ENCODE measurements around the gene MATN1.
A peak's percentile ranks its signal among the peaks of the same experiment; 100 is the strongest.
"Not testable (repeated sequence)": the region's sequence is repeated elsewhere in the genome, so short reads cannot be mapped to it uniquely, and the experiment has no call there.

Gene MATN1

GRCh38 chr1:30698401-30698981, 24.9 kb downstream of the MATN1 start:
- no peak for DNase-seq (ENCODE audit: low read depth in 2 of 2)

DNA sequence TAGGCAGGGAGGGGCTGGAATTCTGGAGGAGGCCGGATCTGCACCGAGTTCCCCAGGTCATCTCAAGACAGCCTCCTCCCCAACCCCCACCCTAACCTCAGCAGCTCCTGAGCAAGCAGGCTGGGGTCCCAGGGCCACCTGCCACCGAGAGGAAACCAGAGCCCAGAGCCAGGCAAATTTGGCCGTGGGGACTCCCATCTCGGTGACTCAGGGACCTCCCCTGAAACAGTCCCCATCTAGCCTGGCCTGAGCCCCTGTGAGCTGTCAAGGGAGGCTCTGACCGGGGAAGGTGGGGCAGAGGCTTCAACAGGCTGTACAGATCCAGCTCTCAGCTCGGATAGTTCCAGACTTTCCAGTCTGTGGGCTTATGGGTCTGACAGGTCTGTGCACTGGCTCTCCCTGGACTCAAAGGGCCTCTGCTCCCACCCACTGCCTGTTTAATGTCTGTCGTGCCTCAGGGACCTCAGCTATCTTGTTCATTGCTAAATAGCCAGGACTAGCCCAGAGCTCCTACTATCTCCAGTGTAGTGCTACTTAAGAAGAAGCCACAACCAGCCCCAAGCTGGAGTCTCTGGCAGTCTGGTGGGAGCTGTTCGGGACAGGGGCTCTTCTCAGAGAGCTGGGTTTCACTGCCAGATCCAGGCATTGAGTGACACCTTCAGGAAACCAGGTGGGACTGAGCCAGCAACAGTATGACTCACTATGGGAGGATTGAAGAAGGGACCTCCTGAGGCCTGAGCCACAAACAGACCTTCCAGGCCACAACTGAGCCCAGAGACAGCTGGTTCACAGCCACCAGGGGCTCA, 25.6 kb downstream of the MATN1 start:
- DNase-seq (ENCODE audit: low read depth in 2 of 2) = peak in 1 of 2 experiments; percentile 7

- DNase-seq (ENCODE audit: low read depth in 2 of 2) = no peak
Measured at GRCh38 chr1:30696831-30697230, 26.6 kb downstream of the MATN1 start.

- DNase-seq (ENCODE audit: low read depth in 2 of 2) = no peak
Measured at GRCh38 chr1:30695439-30695841, 27.9 kb downstream of the MATN1 start.

GRCh38 chr1:30694280-30695175, 28.9 kb downstream of the MATN1 start:
- DNase-seq (ENCODE audit: low read depth in 2 of 2) = no peak

- DNase-seq (ENCODE audit: low read depth in 2 of 2) = no peak
Measured at GRCh38 chr1:30693822-30694221, 29.6 kb downstream of the MATN1 start.

DNA sequence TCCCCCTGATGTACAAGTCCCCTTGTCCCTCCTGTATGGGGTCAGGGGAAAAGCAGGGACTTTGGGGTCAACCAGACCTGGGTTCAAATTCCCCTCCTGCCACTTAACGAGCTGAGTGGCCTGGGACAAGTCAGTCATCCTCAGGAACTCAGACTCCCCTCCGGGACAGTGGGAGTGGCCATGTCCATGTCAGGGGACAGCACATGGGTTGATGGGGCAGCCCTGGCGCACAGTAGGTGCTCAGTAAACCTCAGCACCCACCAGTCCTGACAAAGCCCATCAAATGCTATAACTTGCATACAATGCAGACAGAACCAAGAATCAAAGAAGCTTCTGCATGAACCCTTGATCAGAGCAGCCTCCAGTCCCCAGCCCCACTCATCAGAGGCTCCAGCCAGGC, 30.0 kb downstream of the MATN1 start:
- DNase-seq (ENCODE audit: low read depth in 2 of 2) = no peak

GRCh38 chr1:30692948-30693301, 30.5 kb downstream of the MATN1 start:
- no peak for DNase-seq (ENCODE audit: low read depth in 2 of 2)

DNA sequence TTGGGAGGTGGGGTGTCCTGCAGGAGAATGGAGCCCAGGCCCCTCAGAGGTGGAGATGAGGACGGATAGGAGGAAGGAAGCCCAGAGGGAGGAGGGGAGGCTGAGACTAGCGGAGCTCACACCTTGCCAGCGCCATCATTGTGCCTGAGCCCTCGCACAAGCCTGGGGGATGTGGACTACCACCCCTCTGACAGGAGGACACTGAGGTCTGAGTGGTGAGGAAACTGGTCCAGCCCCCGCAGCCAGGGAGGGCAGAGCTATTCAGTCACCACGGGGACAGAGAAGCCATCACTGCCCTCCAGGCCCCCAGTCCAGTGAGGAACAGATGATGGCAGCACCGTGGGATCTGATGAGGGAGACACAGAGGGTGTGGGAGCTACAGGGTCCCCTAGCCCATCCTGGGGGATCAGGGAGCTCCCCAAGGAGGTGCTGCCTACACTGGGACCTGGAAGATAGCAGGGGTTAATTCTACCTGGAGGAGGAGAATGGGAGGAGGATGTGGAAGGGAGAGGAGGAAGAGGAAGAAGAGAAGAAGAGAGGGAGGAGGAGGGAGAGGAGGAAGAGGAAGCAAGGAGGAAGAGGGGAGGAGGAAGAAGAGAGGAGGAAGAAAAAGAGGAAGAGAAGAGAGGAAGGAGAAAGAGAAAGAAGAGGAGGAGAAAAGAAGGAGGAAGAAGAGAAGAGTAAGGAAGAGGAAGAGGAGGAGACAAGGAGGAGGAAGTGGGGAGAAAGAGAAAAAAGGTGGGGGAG, 31.0 kb downstream of the MATN1 start:
- DNase-seq (ENCODE audit: low read depth in 2 of 2) = no peak

- no peak for DNase-seq (ENCODE audit: low read depth in 2 of 2)
Measured at GRCh38 chr1:30691480-30691879, 31.9 kb downstream of the MATN1 start.

DNA sequence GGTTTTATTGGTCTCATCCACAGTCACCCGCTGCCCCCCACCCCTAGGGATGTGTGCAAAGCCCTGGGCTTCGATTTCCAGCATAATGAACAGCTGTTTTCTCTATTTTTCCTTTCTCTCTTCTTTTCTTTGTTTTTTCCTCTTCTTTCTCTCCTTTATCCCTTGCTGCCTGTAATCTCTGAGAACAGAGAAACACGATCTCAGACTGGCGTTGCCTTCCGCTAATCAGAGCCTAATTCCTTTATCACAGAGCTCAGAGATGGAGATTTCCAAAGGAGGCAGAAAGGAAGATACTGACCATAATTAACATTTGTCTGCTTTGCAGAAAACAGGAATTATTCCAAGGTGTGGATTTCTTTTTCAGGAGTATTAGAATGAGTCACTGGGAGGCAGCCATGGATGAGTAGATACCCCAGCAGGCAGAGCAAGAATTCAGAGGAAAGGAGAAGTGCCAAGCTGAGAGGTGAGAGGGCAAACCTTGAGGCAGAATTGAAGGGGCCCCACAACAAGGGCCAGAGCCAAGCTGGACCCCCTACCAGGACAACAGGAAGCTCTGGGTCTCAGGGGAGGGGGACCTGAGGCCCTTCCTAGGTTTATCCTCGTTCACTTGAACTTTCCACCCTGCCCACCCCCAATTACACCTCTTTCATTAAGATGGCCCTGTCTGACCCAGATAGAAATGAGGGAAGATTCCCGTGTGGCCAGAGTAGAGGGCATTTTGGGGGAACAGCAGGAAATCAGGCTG, 33.3 kb downstream of the MATN1 start:
- DNase-seq (ENCODE audit: low read depth in 2 of 2) = no peak

GRCh38 chr1:30688920-30689794, 34.2 kb downstream of the MATN1 start:
- no peak for DNase-seq (ENCODE audit: low read depth in 2 of 2)

- DNase-seq (ENCODE audit: low read depth in 2 of 2) = not testable (repeated sequence)
Measured at GRCh38 chr1:30688516-30688915, 34.9 kb downstream of the MATN1 start.

GRCh38 chr1:30687886-30688285, 35.5 kb downstream of the MATN1 start:
- DNase-seq (ENCODE audit: low read depth in 2 of 2) = no peak

DNA sequence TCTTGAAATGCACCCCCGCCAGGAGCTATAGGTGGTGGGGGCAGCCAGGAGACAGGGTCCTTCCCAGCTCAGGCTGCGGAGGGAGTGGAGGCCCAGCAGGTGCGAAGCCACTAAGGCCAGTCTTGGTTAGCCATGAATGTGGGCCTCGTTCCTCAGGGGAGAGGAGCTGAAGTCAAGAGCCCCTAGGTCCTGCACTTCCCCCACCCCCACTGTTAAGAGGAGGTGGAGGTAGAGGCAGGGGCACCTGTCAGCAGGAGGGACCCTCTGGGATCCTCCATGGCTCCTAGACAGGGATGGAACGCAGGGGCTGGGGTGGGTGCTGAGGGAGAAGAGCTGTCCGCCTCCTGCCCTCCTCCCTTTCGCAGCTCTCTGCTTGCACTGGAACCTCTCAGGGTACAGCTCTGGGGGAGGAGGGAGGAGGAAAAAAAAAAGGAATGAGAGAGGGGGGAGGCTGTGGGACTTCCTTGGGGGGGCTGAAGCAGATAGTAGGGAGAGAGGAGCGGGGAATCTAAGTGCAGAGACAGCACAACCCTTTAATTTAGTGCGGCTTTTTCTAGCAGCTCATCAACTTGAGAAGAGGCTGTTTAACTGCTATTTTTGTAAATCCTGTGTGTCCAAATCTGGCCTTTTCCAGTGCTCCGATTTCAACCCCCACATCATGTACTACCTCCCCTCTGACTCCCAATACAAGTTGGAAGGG, 37.0 kb downstream of the MATN1 start:
- DNase-seq (ENCODE audit: low read depth in 2 of 2) = no peak

GRCh38 chr1:30685796-30686165, 37.6 kb downstream of the MATN1 start:
- no peak for DNase-seq (ENCODE audit: low read depth in 2 of 2)

GRCh38 chr1:30684881-30685795, 38.2 kb downstream of the MATN1 start:
- DNase-seq (ENCODE audit: low read depth in 2 of 2) = no peak

GRCh38 chr1:30684259-30684658, 39.1 kb downstream of the MATN1 start:
- DNase-seq (ENCODE audit: low read depth in 2 of 2) = no peak

GRCh38 chr1:30683699-30684098, 39.7 kb downstream of the MATN1 start:
- DNase-seq (ENCODE audit: low read depth in 2 of 2) = no peak

Measured in fibroblast of skin of left quadriceps (primary cell).